SK-N-SH (cell line): ENCODE results near the gene TCF12. TPM values are rescaled to one million over a fixed set of nuclear protein-coding genes. Genes with fewer than 3 reads are reported as not detected.

ENCODE experiments used
- CTCF ChIA-PET: fragments of 300-600, 350-600 bp; formaldehyde crosslinking; extraction: SDS; loops from one replicate; lab custom pipeline; 2021; lab: Yijun Ruan, JAX
- POLR2A ChIA-PET: fragments of 350-600 bp; sonication (Branson Sonifier 250); formaldehyde crosslinking; extraction: SDS; loops from one replicate; lab custom pipeline; 2020; ENCODE audit warnings: antibody characterized with exemption, inconsistent platforms; lab: Yijun Ruan, JAX
- DNase-seq: peaks from one replicate; pipeline ENCODE4 v3.0.0; 2012
- H2AFZ ChIP-seq: fragments of 200-600 bp; sonication (generic); 2 replicates; pipeline ENCODE4 v1.8.1; 2016; ENCODE audit warnings: antibody characterized with exemption, mild to moderate bottlenecking, low read depth
- H3F3A ChIP-seq: fragments of 200-600 bp; sonication (generic); replicated peaks from 2 replicates; pipeline ENCODE3; 2016; ENCODE audit warnings: antibody characterized with exemption, mild to moderate bottlenecking; ENCODE audit not compliant: insufficient read depth
- H3K27ac ChIP-seq, 2 experiments: fragments of 200-500 bp in 1 of 2; fragments of 200-600 bp in 1 of 2; sonication (Bioruptor generic) in 1 of 2; sonication (generic), shearing (Covaris generic) in 1 of 2; 2 replicates each; pipeline versions ENCODE4 v1.5.1 to v1.6.1; 2014 to 2016; ENCODE audit warnings: low read depth in 2 of 2, inconsistent platforms in 1 of 2, low read length in 1 of 2, mild to moderate bottlenecking in 1 of 2, mixed read lengths in 1 of 2
- H3K27me3 ChIP-seq: fragments of 200-600 bp; sonication (generic), shearing (Covaris generic); 2 replicates; pipeline ENCODE4 v1.6.1; 2016; ENCODE audit warnings: mixed run types; ENCODE audit not compliant: insufficient read depth
- H3K36me3 ChIP-seq, 2 experiments: fragments of 200-500 bp in 1 of 2; fragments of 200-600 bp in 1 of 2; sonication (Bioruptor generic) in 1 of 2; sonication (generic) in 1 of 2; replicated peaks in 1 of 2; 2 replicates each; pipeline versions ENCODE3 to v1.5.1; 2014 to 2016; ENCODE audit warnings: low read length in 1 of 2, mild to moderate bottlenecking in 1 of 2; ENCODE audit not compliant: insufficient read depth in 2 of 2, control insufficient read depth in 1 of 2
- H3K4me1 ChIP-seq, 2 experiments: fragments of 200-500 bp in 1 of 2; fragments of 200-600 bp in 1 of 2; sonication (Bioruptor generic) in 1 of 2; sonication (generic), shearing (Covaris generic) in 1 of 2; 2 replicates each; pipeline versions ENCODE4 v1.5.1 to v1.6.1; 2014 to 2016; ENCODE audit warnings: low read depth in 1 of 2, low read length in 1 of 2, mixed run types in 1 of 2; ENCODE audit not compliant: insufficient read depth in 2 of 2, control insufficient read depth in 1 of 2
- H3K4me2 ChIP-seq: fragments of 200-600 bp; sonication (generic), shearing (Covaris generic); 2 replicates; pipeline ENCODE4 v1.6.1; 2017; ENCODE audit warnings: mixed run types
- H3K4me3 ChIP-seq, 2 experiments: fragments of 200-500 bp in 1 of 2; fragments of 200-600 bp in 1 of 2; sonication (Bioruptor generic) in 1 of 2; sonication (generic), shearing (Covaris generic) in 1 of 2; 2 replicates each; pipeline versions ENCODE4 v1.5.1 to v1.8.1; 2014 to 2016; ENCODE audit warnings: low read depth in 2 of 2, inconsistent platforms in 1 of 2, low read length in 1 of 2, mild to moderate bottlenecking in 1 of 2, mixed read lengths in 1 of 2, moderate library complexity in 1 of 2
- H3K79me2 ChIP-seq: fragments of 200-600 bp; sonication (generic); 2 replicates; pipeline ENCODE4 v1.8.1; 2017; ENCODE audit warnings: mild to moderate bottlenecking; ENCODE audit not compliant: insufficient read depth
- H3K9ac ChIP-seq: fragments of 200-600 bp; sonication (generic); 2 replicates; pipeline ENCODE4 v1.6.1; 2017; ENCODE audit warnings: mixed run types
- H3K9me2 ChIP-seq: fragments of 200-600 bp; sonication (generic); 2 replicates; pipeline ENCODE4 v1.6.1; 2017; ENCODE audit warnings: mixed run types
- H3K9me3 ChIP-seq: fragments of 200-600 bp; sonication (generic); 2 replicates; pipeline ENCODE4 v1.6.1; 2017; ENCODE audit warnings: mixed run types, mild to moderate bottlenecking, moderate library complexity
- H4K20me1 ChIP-seq: fragments of 200-600 bp; sonication (generic); 2 replicates; pipeline ENCODE4 v1.6.1; 2017; ENCODE audit warnings: mild to moderate bottlenecking, mixed run types; ENCODE audit not compliant: insufficient read depth
- FOSL2 ChIP-seq: IDR thresholded peaks from 2 replicates; pipeline ENCODE4 v1.4.0; 2012; ENCODE audit warnings: low read depth, mild to moderate bottlenecking, moderate library complexity, borderline replicate concordance
- MEF2A ChIP-seq: IDR thresholded peaks from 2 replicates; pipeline ENCODE4 v1.4.0; 2012; ENCODE audit warnings: low read depth, borderline replicate concordance
- NFIC ChIP-seq: IDR thresholded peaks from 2 replicates; pipeline ENCODE4 v1.4.0; 2012; ENCODE audit warnings: borderline replicate concordance
- RCOR1 ChIP-seq: fragments of 150-350 bp; IDR thresholded peaks from 2 replicates; pipeline ENCODE4 v1.6.1; 2017; ENCODE audit warnings: antibody characterized with exemption, low read length
- RXRA ChIP-seq: IDR thresholded peaks from 2 replicates; pipeline ENCODE4 v1.4.0; 2012; ENCODE audit warnings: low read depth, mild to moderate bottlenecking, borderline replicate concordance
- TAF1 ChIP-seq: IDR thresholded peaks from 2 replicates; pipeline ENCODE4 v1.6.1; 2012; ENCODE audit warnings: low read depth, mild to moderate bottlenecking, low read length, moderate library complexity, borderline replicate concordance
- whole genome bisulfite sequencing: methylation state at CpG from one replicate; pipeline ENCODE4 v1.1.6; 2017; ENCODE audit warnings: low lambda C conversion rate; 5-methylcytosine and 5-hydroxymethylcytosine counted together
- polyA plus RNA-seq, 3 experiments: library from polyadenylated mRNA; depleted of rRNA; stranded (reverse); fragments of >200 nt; gene quantifications; 2 replicates each; pipeline ENCODE4 v1.2.3, GENCODE V29; 2012
- TF ChIP-seq, protein P1 (sequence below): IDR thresholded peaks from 2 replicates; pipeline ENCODE4; 2012
- TF ChIP-seq, protein P2 (sequence below): fragments of 150-350 bp; IDR thresholded peaks from 2 replicates; pipeline ENCODE4 v1.6.1; 2017; ENCODE audit warnings: antibody characterized with exemption, low read length, low read depth, borderline replicate concordance

TCF12 gene
- polyA plus RNA-seq, 1 of the 3 experiments (the other 2 are of a cell fraction) = 49.6 TPM

DNA sequence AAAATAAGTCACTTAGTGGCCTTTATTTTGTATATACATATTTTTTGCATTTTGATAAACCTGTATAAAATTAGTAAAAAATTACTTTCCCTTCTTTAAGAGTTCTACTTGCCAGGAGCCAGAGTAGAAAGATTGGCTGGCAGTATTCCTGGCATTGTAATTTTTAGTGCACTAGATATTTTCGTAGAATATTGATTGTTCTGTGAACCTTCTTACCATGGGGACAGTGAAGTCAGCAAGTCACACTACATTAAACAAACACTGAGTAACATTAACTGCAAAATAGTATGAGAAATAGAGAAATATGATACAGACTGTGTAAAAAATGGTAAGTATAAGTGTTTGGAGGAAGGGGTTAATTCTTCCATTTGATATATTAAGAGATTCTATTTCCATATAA is 26.0 kb downstream of the TCF12 start:
- peaks cover 10 to 39% of the 10 kb centered on the region in 2 experiments for H3K36me3 ChIP-seq
- no peak overlapping the region for H3K9ac ChIP-seq
- peaks cover 10 to 18% of the 10 kb centered on the region in 2 experiments; a peak in 3 of 4 replicates for H3K4me1 ChIP-seq
- H4K20me1 ChIP-seq = peaks cover 47% of the 10 kb centered on the region
- no peak overlapping the region for H3K4me3 ChIP-seq
- H3K9me2 ChIP-seq = no peaks in the 10 kb centered on the region
- no peak overlapping the region for H3K27ac ChIP-seq
- peaks cover 100% of the 10 kb centered on the region for H3K79me2 ChIP-seq
- no peak overlapping the region for H3K4me2 ChIP-seq
- TF ChIP-seq RCOR1 (no peak), FOSL2 (no peak)
- TF ChIP-seq, protein P1, sequence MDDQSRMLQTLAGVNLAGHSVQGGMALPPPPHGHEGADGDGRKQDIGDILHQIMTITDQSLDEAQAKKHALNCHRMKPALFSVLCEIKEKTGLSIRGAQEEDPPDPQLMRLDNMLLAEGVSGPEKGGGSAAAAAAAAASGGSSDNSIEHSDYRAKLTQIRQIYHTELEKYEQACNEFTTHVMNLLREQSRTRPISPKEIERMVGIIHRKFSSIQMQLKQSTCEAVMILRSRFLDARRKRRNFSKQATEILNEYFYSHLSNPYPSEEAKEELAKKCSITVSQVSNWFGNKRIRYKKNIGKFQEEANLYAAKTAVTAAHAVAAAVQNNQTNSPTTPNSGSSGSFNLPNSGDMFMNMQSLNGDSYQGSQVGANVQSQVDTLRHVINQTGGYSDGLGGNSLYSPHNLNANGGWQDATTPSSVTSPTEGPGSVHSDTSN = no peak
- no peak for DNase-seq
- ChIA-PET CTCF (interaction anchor here (1.6 kb wide), 1 partner anchor 202 kb away, joined by 3 read pairs; no protein-coding TSS in a partner anchor), POLR2A (no interaction called here)
- no peaks in the 10 kb centered on the region for H3K27me3 ChIP-seq
- H2AFZ ChIP-seq = no peak overlapping the region
- 90% methylated on average over 1 of the region's 1 CpG for WGBS
- 0 out of 2 replicates have a peak, but pooled peaks cover 7% of the 10 kb centered on the region for H3K9me3 ChIP-seq
- no peaks in the 10 kb centered on the region for H3F3A ChIP-seq

DNA sequence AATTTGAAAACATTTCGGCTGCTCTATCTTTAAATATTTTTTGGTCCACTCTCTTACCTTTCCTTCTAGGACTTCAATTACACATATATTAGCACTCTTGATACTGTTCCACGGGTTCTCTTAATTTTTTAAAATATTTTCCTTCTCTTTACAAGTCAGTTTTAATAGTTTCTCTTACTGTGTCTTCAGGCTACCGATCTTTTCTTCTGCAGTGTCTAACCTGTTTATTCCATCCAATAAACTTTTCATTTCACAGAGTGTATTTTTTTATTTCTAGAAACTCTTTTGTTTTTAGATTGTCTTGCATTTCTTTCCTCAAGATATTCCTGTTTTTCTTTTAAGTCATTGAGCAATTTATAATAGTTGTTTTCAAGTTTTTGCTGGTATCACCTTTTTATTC is 27.7 kb downstream of the TCF12 start:
- Histone ChIP-seq H4K20me1 (peaks cover 41% of the 10 kb centered on the region), H3K9me3 (0 out of 2 replicates have a peak, but pooled peaks cover 7% of the 10 kb centered on the region), H3K27me3 (no peaks in the 10 kb centered on the region), H3K79me2 (peaks cover 100% of the 10 kb centered on the region), H3K4me3 (no peak overlapping the region), H3K36me3 (peaks cover 10 to 39% of the 10 kb centered on the region in 2 experiments), H3F3A (no peaks in the 10 kb centered on the region), H3K9me2 (no peaks in the 10 kb centered on the region), H3K4me1 (peaks cover 10 to 18% of the 10 kb centered on the region in 2 experiments; a peak in 3 of 4 replicates), H2AFZ (no peak overlapping the region), H3K9ac (no peak overlapping the region), H3K27ac (no peak overlapping the region), H3K4me2 (no peak overlapping the region)
- CTCF ChIA-PET = no interaction called here
- POLR2A ChIA-PET = no interaction called here
- WGBS = 94% methylated on average over 3 of the region's 3 CpGs
- TF ChIP-seq, protein P2, sequence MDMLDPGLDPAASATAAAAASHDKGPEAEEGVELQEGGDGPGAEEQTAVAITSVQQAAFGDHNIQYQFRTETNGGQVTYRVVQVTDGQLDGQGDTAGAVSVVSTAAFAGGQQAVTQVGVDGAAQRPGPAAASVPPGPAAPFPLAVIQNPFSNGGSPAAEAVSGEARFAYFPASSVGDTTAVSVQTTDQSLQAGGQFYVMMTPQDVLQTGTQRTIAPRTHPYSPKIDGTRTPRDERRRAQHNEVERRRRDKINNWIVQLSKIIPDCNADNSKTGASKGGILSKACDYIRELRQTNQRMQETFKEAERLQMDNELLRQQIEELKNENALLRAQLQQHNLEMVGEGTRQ = no peak
- TF ChIP-seq NFIC (no peak), MEF2A (no peak), TAF1 (no peak), RXRA (no peak)
- no peak for DNase-seq
